Measurements from ENCODE around the gene ADCK2. TPM values are rescaled to one million over a fixed set of nuclear protein-coding genes. Genes with fewer than 3 reads are reported as not detected.

The ADCK2 gene
- total and polyA plus RNA-seq, 3 experiments from 2014 or later, result 32.5 to 34.5 (median 34.2) TPM

GRCh38 chr7:140677496-140677895, 4.8 kb downstream of the ADCK2 start:
- no peaks in the 10 kb centered on the region for H3K9me3 Mint-ChIP-seq
- H3K27ac Mint-ChIP-seq, result no peak overlapping the region
- DNase-seq, result no peak
- POLR2A ChIA-PET, result no interaction called here
- H3K4me1 Mint-ChIP-seq, result peaks cover 24 to 41% (median 28%) of the 10 kb centered on the region in 3 donors
- no peaks in the 10 kb centered on the region for H3K9me3 ChIP-seq (ENCODE audit: low read length)
- no peaks in the 10 kb centered on the region for H3K27me3 ChIP-seq (ENCODE audit: insufficient read depth, low read length, poor library complexity, severe bottlenecking)
- no peak overlapping the region for H3K4me3 Mint-ChIP-seq
- CTCF ChIA-PET, result no interaction called here
- peaks cover 27% of the 10 kb centered on the region for H3K4me1 ChIP-seq (ENCODE audit: insufficient read depth, low read length)
- no peak overlapping the region for H3K27ac ChIP-seq (ENCODE audit: low read depth, low read length)
- H3K27me3 Mint-ChIP-seq, result no peaks in the 10 kb centered on the region
- peaks cover 3% of the 10 kb centered on the region for H3K36me3 ChIP-seq (ENCODE audit: insufficient read depth, low read length)
- peaks cover 10 to 55% (median 15%) of the 10 kb centered on the region in 3 donors for H3K36me3 Mint-ChIP-seq
- no peak overlapping the region for H3K4me3 ChIP-seq (ENCODE audit: low read length)

- H3K27me3 Mint-ChIP-seq, result no peaks in the 10 kb centered on the region
- CTCF ChIA-PET, result interaction anchor here (1.0 to 1.2 kb wide), 2 partner anchors 18 to 202 kb away, joined by 3 read pairs; no protein-coding TSS in a partner anchor
- Histone ChIP-seq H3K27ac (ENCODE audit: low read depth, low read length) (no peak overlapping the region), H3K36me3 (ENCODE audit: insufficient read depth, low read length) (peaks cover 3% of the 10 kb centered on the region), H3K4me1 (ENCODE audit: insufficient read depth, low read length) (peaks cover 27% of the 10 kb centered on the region), H3K27me3 (ENCODE audit: insufficient read depth, low read length, poor library complexity, severe bottlenecking) (no peaks in the 10 kb centered on the region), H3K4me3 (ENCODE audit: low read length) (no peak overlapping the region), H3K9me3 (ENCODE audit: low read length) (no peaks in the 10 kb centered on the region)
- POLR2A ChIA-PET, result no interaction called here
- no peak overlapping the region for H3K4me3 Mint-ChIP-seq
- H3K4me1 Mint-ChIP-seq, result peaks cover 23 to 41% (median 27%) of the 10 kb centered on the region in 3 donors
- no peak for DNase-seq
- H3K9me3 Mint-ChIP-seq, result no peaks in the 10 kb centered on the region
- H3K36me3 Mint-ChIP-seq, result peaks cover 10 to 58% (median 15%) of the 10 kb centered on the region in 3 donors
- no peak overlapping the region for H3K27ac Mint-ChIP-seq
These were observed 5.5 kb downstream of the ADCK2 start for GRCh38 chr7:140678081-140678815.

- H3K4me1 ChIP-seq (ENCODE audit: insufficient read depth, low read length), result peaks cover 24% of the 10 kb centered on the region
- no peaks in the 10 kb centered on the region for H3K27me3 Mint-ChIP-seq
- H3K36me3 ChIP-seq (ENCODE audit: insufficient read depth, low read length), result peaks cover 3% of the 10 kb centered on the region
- no peak overlapping the region for H3K27ac ChIP-seq (ENCODE audit: low read depth, low read length)
- H3K4me3 ChIP-seq (ENCODE audit: low read length), result no peak overlapping the region
- CTCF ChIA-PET, result interaction anchor here (1.0 to 1.2 kb wide), 2 partner anchors 18 to 203 kb away, joined by 3 read pairs; no protein-coding TSS in a partner anchor
- H3K4me3 Mint-ChIP-seq, result no peak overlapping the region
- no peak for DNase-seq
- peaks cover 20 to 37% (median 24%) of the 10 kb centered on the region in 3 donors for H3K4me1 Mint-ChIP-seq
- H3K36me3 Mint-ChIP-seq, result peaks cover 10 to 62% (median 15%) of the 10 kb centered on the region in 3 donors
- H3K9me3 ChIP-seq (ENCODE audit: low read length), result no peaks in the 10 kb centered on the region
- no peak overlapping the region for H3K27ac Mint-ChIP-seq
- POLR2A ChIA-PET, result no interaction called here
- no peaks in the 10 kb centered on the region for H3K27me3 ChIP-seq (ENCODE audit: insufficient read depth, low read length, poor library complexity, severe bottlenecking)
- H3K9me3 Mint-ChIP-seq, result no peaks in the 10 kb centered on the region
These were observed 6.0 kb downstream of the ADCK2 start for GRCh38 chr7:140678816-140679130.

- Histone ChIP-seq H3K36me3 (ENCODE audit: insufficient read depth, low read length) (peaks cover 3% of the 10 kb centered on the region), H3K9me3 (ENCODE audit: low read length) (no peaks in the 10 kb centered on the region), H3K27ac (ENCODE audit: low read depth, low read length) (no peak overlapping the region), H3K27me3 (ENCODE audit: insufficient read depth, low read length, poor library complexity, severe bottlenecking) (no peaks in the 10 kb centered on the region), H3K4me3 (ENCODE audit: low read length) (no peak overlapping the region), H3K4me1 (ENCODE audit: insufficient read depth, low read length) (peaks cover 20% of the 10 kb centered on the region)
- Mint-ChIP-seq H3K4me1 (peaks cover 16 to 33% (median 20%) of the 10 kb centered on the region in 3 donors), H3K4me3 (no peak overlapping the region), H3K27me3 (no peaks in the 10 kb centered on the region), H3K9me3 (no peaks in the 10 kb centered on the region), H3K36me3 (peaks cover 10 to 66% (median 19%) of the 10 kb centered on the region in 3 donors), H3K27ac (no peak overlapping the region)
- ChIA-PET CTCF (interaction anchor here (1.0 to 1.2 kb wide), 2 partner anchors 19 to 203 kb away, joined by 3 read pairs; no protein-coding TSS in a partner anchor), POLR2A (no interaction called here)
- no peak for DNase-seq
These were observed 6.4 kb downstream of the ADCK2 start for GRCh38 chr7:140679186-140679585.

- H3K4me1 Mint-ChIP-seq, result peaks cover 4 to 17% (median 5%) of the 10 kb centered on the region in 3 donors
- Histone ChIP-seq H3K4me1 (ENCODE audit: insufficient read depth, low read length) (peaks cover 3% of the 10 kb centered on the region), H3K36me3 (ENCODE audit: insufficient read depth, low read length) (peaks cover 3% of the 10 kb centered on the region), H3K27me3 (ENCODE audit: insufficient read depth, low read length, poor library complexity, severe bottlenecking) (no peaks in the 10 kb centered on the region), H3K4me3 (ENCODE audit: low read length) (no peak overlapping the region), H3K27ac (ENCODE audit: low read depth, low read length) (no peak overlapping the region), H3K9me3 (ENCODE audit: low read length) (no peaks in the 10 kb centered on the region)
- CTCF ChIA-PET, result no interaction called here
- peak overlapping the region in 2 of 8 donors; percentile 42 to 43 for H3K27ac Mint-ChIP-seq
- no peaks in the 10 kb centered on the region for H3K27me3 Mint-ChIP-seq
- peaks cover 0 to 2% (median 0%) of the 10 kb centered on the region in 5 donors for H3K9me3 Mint-ChIP-seq
- H3K4me3 Mint-ChIP-seq, result no peak overlapping the region
- POLR2A ChIA-PET, result no interaction called here
- peaks cover 10 to 80% (median 23%) of the 10 kb centered on the region in 3 donors for H3K36me3 Mint-ChIP-seq
- no peak for DNase-seq
These were observed 8.1 kb downstream of the ADCK2 start for GRCh38 chr7:140680886-140681285.

GRCh38 chr7:140681766-140682165, 9.0 kb downstream of the ADCK2 start:
- no peaks in the 10 kb centered on the region for H3K4me1 ChIP-seq (ENCODE audit: insufficient read depth, low read length)
- no peak overlapping the region for H3K27ac ChIP-seq (ENCODE audit: low read depth, low read length)
- no peaks in the 10 kb centered on the region for H3K9me3 ChIP-seq (ENCODE audit: low read length)
- H3K27ac Mint-ChIP-seq, result no peak overlapping the region
- no peaks in the 10 kb centered on the region for H3K27me3 ChIP-seq (ENCODE audit: insufficient read depth, low read length, poor library complexity, severe bottlenecking)
- H3K9me3 Mint-ChIP-seq, result peaks cover 0 to 2% (median 0%) of the 10 kb centered on the region in 5 donors
- no peak overlapping the region for H3K4me3 Mint-ChIP-seq
- no peak overlapping the region for H3K4me3 ChIP-seq (ENCODE audit: low read length)
- peaks cover 3% of the 10 kb centered on the region for H3K36me3 ChIP-seq (ENCODE audit: insufficient read depth, low read length)
- DNase-seq, result no peak
- peaks cover 4 to 12% (median 5%) of the 10 kb centered on the region in 3 donors for H3K4me1 Mint-ChIP-seq
- H3K36me3 Mint-ChIP-seq, result peaks cover 10 to 75% (median 25%) of the 10 kb centered on the region in 3 donors
- ChIA-PET POLR2A (no interaction called here), CTCF (interaction anchor here (1.6 kb wide), 1 partner anchor 9 kb away, joined by 6 read pairs; the partner anchor contains the start of gene ADCK2)
- no peaks in the 10 kb centered on the region for H3K27me3 Mint-ChIP-seq

GRCh38 chr7:140683657-140684056, 10.9 kb downstream of the ADCK2 start:
- no peaks in the 10 kb centered on the region for H3K4me1 ChIP-seq (ENCODE audit: insufficient read depth, low read length)
- ChIA-PET CTCF (interaction anchor here (1.5 kb wide), 1 partner anchor 22 kb away, joined by 3 read pairs; no protein-coding TSS in a partner anchor), POLR2A (no interaction called here)
- DNase-seq, result no peak
- Mint-ChIP-seq H3K9me3 (peaks cover 0 to 2% (median 0%) of the 10 kb centered on the region in 5 donors), H3K27me3 (no peaks in the 10 kb centered on the region), H3K4me3 (no peak overlapping the region), H3K4me1 (no peaks in the 10 kb centered on the region), H3K36me3 (peaks cover 4 to 70% (median 20%) of the 10 kb centered on the region in 3 donors), H3K27ac (no peak overlapping the region)
- H3K4me3 ChIP-seq (ENCODE audit: low read length), result no peak overlapping the region
- no peaks in the 10 kb centered on the region for H3K27me3 ChIP-seq (ENCODE audit: insufficient read depth, low read length, poor library complexity, severe bottlenecking)
- H3K9me3 ChIP-seq (ENCODE audit: low read length), result no peaks in the 10 kb centered on the region
- no peak overlapping the region for H3K27ac ChIP-seq (ENCODE audit: low read depth, low read length)
- H3K36me3 ChIP-seq (ENCODE audit: insufficient read depth, low read length), result peaks cover 3% of the 10 kb centered on the region
